ENCODE results near the gene ZNF79. TPM values are rescaled to one million over a fixed set of nuclear protein-coding genes. Genes with fewer than 3 reads are reported as not detected.
A peak's percentile ranks its signal among the peaks of the same experiment; 100 is the strongest.

Gene ZNF79
- polyA plus RNA-seq, 1 experiment: 5.6 TPM

DNA sequence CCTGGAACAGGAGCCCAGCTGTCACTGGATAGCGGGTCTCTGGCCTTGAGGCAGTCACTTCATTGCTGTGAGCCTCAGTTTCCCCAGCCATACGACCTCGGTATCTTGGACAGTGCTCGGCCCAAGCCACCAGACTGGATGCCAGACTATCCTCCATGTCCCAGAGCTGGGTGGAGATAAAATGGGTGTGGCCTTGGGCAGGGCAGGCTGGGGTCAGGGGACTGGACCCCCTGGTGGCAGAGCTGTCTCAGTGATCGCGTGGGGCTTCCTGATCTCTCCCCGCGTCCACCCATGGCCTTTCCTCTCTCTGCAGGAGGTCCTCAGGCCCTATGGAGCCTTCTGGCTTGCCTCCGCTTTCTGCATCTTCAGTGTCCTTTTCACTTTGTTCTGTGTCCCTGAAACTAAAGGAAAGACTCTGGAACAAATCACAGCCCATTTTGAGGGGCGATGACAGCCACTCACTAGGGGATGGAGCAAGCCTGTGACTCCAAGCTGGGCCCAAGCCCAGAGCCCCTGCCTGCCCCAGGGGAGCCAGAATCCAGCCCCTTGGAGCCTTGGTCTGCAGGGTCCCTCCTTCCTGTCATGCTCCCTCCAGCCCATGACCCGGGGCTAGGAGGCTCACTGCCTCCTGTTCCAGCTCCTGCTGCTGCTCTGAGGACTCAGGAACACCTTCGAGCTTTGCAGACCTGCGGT lies 17.2 kb upstream of the ZNF79 start:
- no peak overlapping the region for H3K4me3 ChIP-seq (ENCODE audit: low read depth, low read length)
- TF ChIP-seq, protein P1, sequence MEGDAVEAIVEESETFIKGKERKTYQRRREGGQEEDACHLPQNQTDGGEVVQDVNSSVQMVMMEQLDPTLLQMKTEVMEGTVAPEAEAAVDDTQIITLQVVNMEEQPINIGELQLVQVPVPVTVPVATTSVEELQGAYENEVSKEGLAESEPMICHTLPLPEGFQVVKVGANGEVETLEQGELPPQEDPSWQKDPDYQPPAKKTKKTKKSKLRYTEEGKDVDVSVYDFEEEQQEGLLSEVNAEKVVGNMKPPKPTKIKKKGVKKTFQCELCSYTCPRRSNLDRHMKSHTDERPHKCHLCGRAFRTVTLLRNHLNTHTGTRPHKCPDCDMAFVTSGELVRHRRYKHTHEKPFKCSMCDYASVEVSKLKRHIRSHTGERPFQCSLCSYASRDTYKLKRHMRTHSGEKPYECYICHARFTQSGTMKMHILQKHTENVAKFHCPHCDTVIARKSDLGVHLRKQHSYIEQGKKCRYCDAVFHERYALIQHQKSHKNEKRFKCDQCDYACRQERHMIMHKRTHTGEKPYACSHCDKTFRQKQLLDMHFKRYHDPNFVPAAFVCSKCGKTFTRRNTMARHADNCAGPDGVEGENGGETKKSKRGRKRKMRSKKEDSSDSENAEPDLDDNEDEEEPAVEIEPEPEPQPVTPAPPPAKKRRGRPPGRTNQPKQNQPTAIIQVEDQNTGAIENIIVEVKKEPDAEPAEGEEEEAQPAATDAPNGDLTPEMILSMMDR (IDR thresholded peaks at IDR 0.05; ENCODE audit: low read depth, low read length): no peak
- POLR2A ChIA-PET: interaction anchor here (1.2 kb wide), 1 partner anchor 17 kb away, joined by 6 read pairs; the partner anchor contains the start of gene ZNF79
- no peaks in the 10 kb centered on the region; the same call in 1 of the 2 replicates for H3K9me3 ChIP-seq (ENCODE audit: control insufficient read depth, insufficient read depth, low read length)
- no peak for DNase-seq (ENCODE audit: low read depth, low spot score)
- CTCF ChIA-PET: interaction anchor here (0.8 to 1.6 kb wide), 2 partner anchors 8 to 10 kb away, joined by 3 to 4 read pairs; partner anchors contain the start of gene SLC2A8
- peak overlapping the region; percentile 11 for H3K27ac ChIP-seq (ENCODE audit: low read depth, low read length)
- H3K27me3 ChIP-seq (ENCODE audit: control insufficient read depth, insufficient read depth, low read length): no peaks in the 10 kb centered on the region

DNA sequence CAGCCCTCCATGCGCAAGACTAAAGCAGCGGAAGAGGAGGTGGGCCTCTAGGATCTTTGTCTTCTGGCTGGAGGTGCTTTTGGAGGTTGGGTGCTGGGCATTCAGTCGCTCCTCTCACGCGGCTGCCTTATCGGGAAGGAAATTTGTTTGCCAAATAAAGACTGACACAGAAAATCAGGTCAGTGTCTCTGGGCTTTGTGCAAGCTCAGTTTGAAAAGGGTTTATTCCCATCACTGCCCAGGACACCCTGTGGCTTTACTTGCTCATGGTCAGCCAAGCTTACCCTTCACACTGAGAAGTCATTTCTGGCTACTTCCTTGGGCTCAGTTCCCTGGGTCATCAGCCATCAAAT lies 16.7 kb upstream of the ZNF79 start:
- ChIA-PET CTCF (interaction anchor here (0.8 to 1.6 kb wide), 2 partner anchors 8 to 10 kb away, joined by 3 to 4 read pairs; partner anchors contain the start of gene SLC2A8), POLR2A (interaction anchor here (0.7 to 1.2 kb wide), 2 partner anchors 17 to 100 kb away, joined by 3 to 6 read pairs; partner anchors contain the start of gene ZNF79)
- TF ChIP-seq, protein P1 (IDR thresholded peaks at IDR 0.05; ENCODE audit: low read depth, low read length): no peak
- Histone ChIP-seq H3K27me3 (ENCODE audit: control insufficient read depth, insufficient read depth, low read length) (no peaks in the 10 kb centered on the region), H3K9me3 (ENCODE audit: control insufficient read depth, insufficient read depth, low read length) (no peaks in the 10 kb centered on the region; the same call in 1 of the 2 replicates), H3K4me3 (ENCODE audit: low read depth, low read length) (no peak overlapping the region), H3K27ac (ENCODE audit: low read depth, low read length) (peak overlapping the region; percentile 11)
- DNase-seq (ENCODE audit: low read depth, low spot score): no peak

DNA sequence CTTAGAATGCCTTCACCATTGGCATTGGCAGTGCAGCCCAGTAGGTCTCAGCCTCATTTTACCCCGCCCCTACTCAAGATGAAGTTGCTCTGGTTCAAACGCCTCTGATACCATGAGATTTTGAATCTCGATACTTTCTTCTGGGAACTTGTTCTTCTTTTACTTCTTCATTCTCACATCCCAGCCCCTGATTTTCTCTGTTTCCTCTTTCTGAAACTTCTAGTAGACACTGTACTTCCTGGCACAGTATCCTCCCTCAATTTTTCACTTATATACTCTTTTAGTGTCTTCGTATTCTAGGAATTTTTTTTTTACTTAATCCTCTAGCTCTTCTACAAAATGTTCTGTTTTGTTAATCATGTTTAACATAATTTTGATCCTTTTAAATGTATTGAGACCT lies 13.1 kb upstream of the ZNF79 start:
- CTCF ChIA-PET: no interaction called here
- no peak for DNase-seq (ENCODE audit: low read depth, low spot score)

DNA sequence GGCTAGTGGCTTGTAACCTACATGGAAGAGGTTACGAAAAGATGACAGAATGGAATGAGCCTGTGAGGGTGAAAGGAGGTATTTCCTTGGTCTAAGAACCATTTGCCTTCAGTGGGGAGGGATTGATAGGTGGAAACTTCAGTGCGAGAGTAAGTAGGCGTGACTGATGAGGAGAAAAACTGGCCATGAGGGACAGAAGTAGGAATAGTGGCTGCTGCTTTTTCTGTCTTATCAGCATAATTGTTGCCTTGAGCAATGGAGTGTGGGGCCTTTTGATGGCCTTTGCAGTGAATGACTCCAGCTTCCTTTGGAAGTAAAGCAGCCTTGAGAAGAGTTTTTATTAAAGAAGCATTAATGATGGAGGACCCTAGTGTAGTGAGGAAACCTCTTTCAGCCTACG lies 9.0 kb upstream of the ZNF79 start:
- TF ChIP-seq, protein P1 (IDR thresholded peaks at IDR 0.05; ENCODE audit: low read depth, low read length): no peak
- POLR2A ChIA-PET: interaction anchor here (0.6 to 0.9 kb wide), 2 partner anchors 36 to 191 kb away, joined by 3 read pairs; partner anchors contain the start of genes LRSAM1 and RPL12

More for the DNA sequence above, 13.1 kb upstream of the ZNF79 start:
- no peaks in the 10 kb centered on the region for H3K9me3 ChIP-seq (ENCODE audit: control insufficient read depth, insufficient read depth, low read length)
- POLR2A ChIA-PET: no interaction called here
- no peak overlapping the region for H3K4me3 ChIP-seq (ENCODE audit: low read depth, low read length)
- no peak overlapping the region for H3K27ac ChIP-seq (ENCODE audit: low read depth, low read length)
- no peaks in the 10 kb centered on the region for H3K27me3 ChIP-seq (ENCODE audit: control insufficient read depth, insufficient read depth, low read length)
- TF ChIP-seq, protein P1 (IDR thresholded peaks at IDR 0.05; ENCODE audit: low read depth, low read length): no peak

DNA sequence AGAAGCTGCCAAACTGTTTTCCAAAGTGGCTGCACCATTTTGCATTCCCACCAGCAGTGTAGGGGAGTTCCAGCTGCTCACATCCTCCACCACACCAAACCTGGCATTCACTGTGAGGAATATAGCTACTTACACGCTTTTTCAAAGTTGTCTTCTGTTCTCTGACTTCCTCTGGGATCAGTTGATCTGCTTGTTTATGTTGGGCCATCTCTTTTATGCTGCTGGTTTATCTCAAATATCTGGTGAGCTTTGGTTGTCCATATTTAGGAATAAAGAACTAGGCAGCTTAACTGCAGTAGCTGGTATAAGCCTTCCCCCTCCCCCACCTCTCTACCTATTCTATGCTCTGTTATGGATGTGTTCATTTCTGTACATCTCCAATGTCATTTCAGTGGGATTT lies 8.5 kb upstream of the ZNF79 start:
- H3K9me3 ChIP-seq (ENCODE audit: control insufficient read depth, insufficient read depth, low read length): peaks cover 12% of the 10 kb centered on the region; the same call in 1 of the 2 replicates
- POLR2A ChIA-PET: interaction anchor here (0.6 to 1.5 kb wide), 3 partner anchors 19 to 191 kb away, joined by 3 read pairs; partner anchors contain the start of genes LRSAM1, RPL12 and SLC2A8
- CTCF ChIA-PET: no interaction called here
- H3K27me3 ChIP-seq (ENCODE audit: control insufficient read depth, insufficient read depth, low read length): no peaks in the 10 kb centered on the region
- DNase-seq (ENCODE audit: low read depth, low spot score): no peak
- TF ChIP-seq, protein P1 (IDR thresholded peaks at IDR 0.05; ENCODE audit: low read depth, low read length): no peak
- no peak overlapping the region for H3K4me3 ChIP-seq (ENCODE audit: low read depth, low read length)
- H3K27ac ChIP-seq (ENCODE audit: low read depth, low read length): no peak overlapping the region

More for the DNA sequence above, 9.0 kb upstream of the ZNF79 start:
- CTCF ChIA-PET: interaction anchor here (0.5 kb wide), 1 partner anchor 22 kb away, joined by 3 read pairs; no protein-coding TSS in a partner anchor
- Histone ChIP-seq H3K27ac (ENCODE audit: low read depth, low read length) (no peak overlapping the region), H3K9me3 (ENCODE audit: control insufficient read depth, insufficient read depth, low read length) (peaks cover 12% of the 10 kb centered on the region; the same call in 1 of the 2 replicates), H3K27me3 (ENCODE audit: control insufficient read depth, insufficient read depth, low read length) (no peaks in the 10 kb centered on the region), H3K4me3 (ENCODE audit: low read depth, low read length) (no peak overlapping the region)
- DNase-seq (ENCODE audit: low read depth, low spot score): no peak

Data from AG04450 (cell line).